Stimulated activated CD8-positive, alpha-beta memory T cell treated with anti-CD3 and anti-CD28 coated beads, Interleukin-15, amount 100 ng/mL, for 48 hours (primary cell): ENCODE results near the gene ZNF45.
"Not testable (repeated sequence)": the region's sequence is repeated elsewhere in the genome, so short reads cannot be mapped to it uniquely, and the experiment has no call there.

Experiments
- DNase-seq, 2 donors: peaks; one replicate each; pipeline ENCODE4 v3.0.0-alpha.2; 2020; ENCODE audit warnings: low read depth in 2 of 2

ZNF45 gene

GRCh38 chr19:43934985-43935708, at the start of gene ZNF45:
Gene ZNF45, minus strand, starts transcription at chr19:43935282. Its CDS starts 13,097 bp downstream, at chr19:43922185.
- DNase-seq, result peak; percentile 81 to 84

- DNase-seq, result no peak
These were observed 49.6 kb upstream of the ZNF45 start for GRCh38 chr19:43984687-43985000.

DNA sequence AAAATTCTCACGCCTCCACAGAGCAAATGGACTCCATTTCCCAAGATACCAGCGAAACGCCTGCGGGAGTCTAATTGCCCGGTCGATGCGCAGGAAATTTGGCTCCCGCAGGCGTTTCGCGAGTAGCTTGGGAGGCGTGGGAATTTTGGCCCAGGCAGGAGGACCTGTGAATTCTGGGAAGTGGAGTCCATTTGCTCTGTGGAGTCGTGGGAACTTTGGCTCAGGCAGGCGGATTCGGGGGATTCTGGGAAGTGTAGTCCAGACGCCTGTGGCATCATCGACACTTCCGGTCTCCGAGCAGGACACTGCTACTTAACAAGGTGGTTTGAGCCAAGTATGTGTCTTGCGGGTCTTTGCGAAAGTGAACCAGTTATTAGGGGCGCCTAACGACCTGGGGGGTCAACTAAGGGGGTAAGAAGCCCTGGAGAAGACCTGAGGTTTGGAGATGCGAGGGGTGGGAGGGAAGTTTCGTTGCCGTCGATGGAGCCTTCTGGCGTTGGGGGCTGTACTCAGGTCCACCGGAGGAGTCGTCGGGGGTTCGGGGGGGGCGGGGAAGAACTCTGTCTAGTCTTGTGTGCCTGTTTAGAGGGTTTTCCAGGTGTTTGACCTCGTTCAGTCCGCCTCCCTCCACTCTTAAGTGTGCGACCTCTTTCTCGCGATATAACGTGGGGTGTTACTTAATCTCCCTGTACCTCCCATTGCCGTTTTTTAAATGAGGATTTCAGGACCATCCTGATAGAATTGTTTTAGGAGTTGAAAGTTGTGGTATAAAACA, 49.0 kb upstream of the ZNF45 start, which contains the start of gene ZNF155:
Gene ZNF155 (plus strand): TSS at position 277 of the 775 bp plus-strand sequence. CDS start 4,356 bp downstream, outside the sequence.
- peak; percentile 57 to 61 for DNase-seq

DNA sequence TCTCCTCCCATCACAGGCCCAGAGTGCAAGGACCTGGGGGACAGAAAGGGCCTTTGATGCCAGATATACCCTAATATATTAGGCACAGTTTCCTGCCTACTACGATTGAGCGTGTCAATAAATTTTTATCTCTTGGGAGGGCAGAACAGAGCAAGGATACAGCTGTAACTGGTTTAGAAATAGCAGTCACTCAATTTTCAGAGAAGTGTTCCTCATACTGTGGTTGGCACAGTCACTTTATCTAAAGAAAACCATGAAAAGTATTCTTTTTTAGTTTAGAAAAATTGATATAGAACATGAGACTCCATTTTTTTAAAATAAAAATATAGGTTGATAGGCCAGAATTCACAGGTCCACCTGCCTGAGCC, 48.4 kb upstream of the ZNF45 start:
- no peak for DNase-seq

DNA sequence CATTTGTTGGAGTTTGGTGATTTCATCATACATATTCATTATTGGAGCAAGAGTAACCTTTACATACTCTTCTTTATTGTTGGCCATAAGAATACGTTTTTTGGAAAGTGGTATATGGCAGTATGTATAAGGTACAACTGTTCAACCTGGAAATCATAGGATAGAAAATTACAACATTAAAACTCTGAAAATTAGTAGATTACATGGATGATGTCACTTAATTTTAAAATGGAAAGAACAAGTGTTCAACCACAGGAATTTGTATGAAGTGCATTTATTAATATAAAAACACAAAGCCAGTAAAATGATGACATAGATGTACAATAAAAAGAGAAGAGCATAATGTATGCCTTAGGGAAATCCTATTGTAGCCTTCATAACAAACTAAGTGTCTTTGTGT, 41.6 kb upstream of the ZNF45 start:
- DNase-seq, result no peak

- no peak for DNase-seq
These were observed 31.1 kb upstream of the ZNF45 start for GRCh38 chr19:43966079-43966694.

GRCh38 chr19:43960411-43960810, 25.3 kb upstream of the ZNF45 start:
- DNase-seq, result no peak

- no peak for DNase-seq
These were observed 22.8 kb upstream of the ZNF45 start for GRCh38 chr19:43957891-43958290.

DNA sequence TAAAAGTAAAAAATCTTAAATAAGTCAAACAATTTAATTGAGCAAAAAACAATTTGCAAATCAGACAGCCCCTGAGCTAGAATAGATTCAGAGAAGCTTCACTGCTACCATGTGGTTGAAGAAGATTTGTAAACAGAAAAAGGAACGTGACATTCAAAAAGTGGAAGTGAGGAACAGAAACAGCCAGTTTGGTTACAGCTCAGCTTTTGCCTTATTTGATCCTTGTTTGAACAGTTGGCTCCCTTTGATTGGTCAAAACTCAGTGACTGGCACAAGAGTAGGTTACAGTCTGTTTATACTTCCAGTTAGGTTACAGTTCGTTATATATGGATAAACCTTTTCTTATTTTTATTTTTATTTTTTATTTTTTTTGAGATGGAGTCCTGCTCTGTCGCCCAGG, 21.7 kb upstream of the ZNF45 start:
- no peak for DNase-seq

- DNase-seq, result peak; percentile 39 to 52
These were observed 16.0 kb upstream of the ZNF45 start, which contains the start of gene ZNF221 for GRCh38 chr19:43950834-43951645. Gene ZNF221, plus strand, starts transcription at chr19:43951228. Its CDS starts 11,499 bp downstream, at chr19:43962727.

GRCh38 chr19:43949803-43950202, 14.7 kb upstream of the ZNF45 start:
- DNase-seq, result not testable (repeated sequence)

GRCh38 chr19:43947412-43947811, 12.3 kb upstream of the ZNF45 start:
- not testable (repeated sequence) for DNase-seq

- no peak for DNase-seq
These were observed 6.1 kb upstream of the ZNF45 start for GRCh38 chr19:43941209-43941608.

DNA sequence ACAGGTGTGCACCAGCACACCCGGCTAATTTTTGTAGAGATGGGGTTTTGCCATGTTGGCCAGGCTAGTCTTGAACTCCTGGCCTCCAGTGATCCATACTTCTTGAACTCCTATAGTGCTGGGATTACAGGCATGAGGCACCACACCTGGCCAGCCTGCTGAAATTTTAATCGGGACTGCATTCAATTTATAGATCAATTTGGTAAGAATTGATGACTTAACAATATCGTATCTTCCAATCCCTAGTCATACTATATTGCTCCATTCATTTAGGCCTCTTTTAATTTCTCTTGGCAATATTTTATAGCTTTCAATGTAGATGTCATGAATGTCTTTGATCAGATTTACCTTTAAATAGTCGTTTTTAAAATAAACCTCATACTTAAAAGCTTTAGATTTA, 5.6 kb upstream of the ZNF45 start:
- DNase-seq, result no peak

GRCh38 chr19:43939557-43940260, 4.6 kb upstream of the ZNF45 start:
- no peak for DNase-seq

- DNase-seq, result no peak
These were observed 1.1 kb upstream of the ZNF45 start for GRCh38 chr19:43936188-43936587.

DNA sequence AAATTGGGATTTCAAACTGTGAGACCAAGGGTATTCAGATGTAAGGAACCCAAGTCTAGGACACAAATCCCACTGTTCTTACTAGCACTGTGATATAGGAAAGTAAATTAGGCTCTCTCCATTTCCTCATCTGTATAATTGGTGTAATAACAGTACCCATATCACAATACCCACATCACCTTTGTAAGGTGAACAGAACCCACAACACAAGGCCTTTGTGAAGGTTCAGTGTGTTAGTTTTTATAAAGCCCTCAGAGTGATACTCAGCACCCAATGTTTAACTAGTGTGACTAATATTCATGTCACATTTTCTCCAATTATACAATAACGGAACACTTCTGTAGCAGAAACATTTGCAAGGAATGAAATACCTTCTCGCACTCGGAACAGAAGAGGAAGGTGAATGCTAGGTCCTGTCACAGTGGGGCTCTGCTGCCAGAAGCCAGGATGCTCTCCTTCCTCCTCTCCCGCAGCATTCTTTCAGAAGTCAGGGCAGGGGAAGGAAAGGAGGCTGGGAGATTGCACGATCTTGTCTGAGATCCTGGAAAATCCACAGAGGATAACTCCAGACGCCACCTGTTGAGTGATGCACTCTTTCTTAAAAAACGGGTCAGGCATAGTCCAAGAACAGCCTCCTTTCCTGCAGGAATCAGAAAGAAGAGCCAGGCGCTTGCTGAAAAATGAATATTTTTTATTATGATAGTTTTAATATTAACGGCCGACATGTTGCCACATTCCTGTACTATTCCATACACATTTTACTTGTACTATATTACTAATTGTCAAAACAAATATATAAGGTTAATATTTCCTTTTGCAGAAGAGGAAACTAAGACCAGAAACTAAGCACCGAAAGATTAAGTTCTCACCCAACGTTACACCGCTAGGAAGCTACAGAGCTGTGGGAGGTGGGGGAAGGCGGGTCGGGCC, 762 bp downstream of the ZNF45 start:
- no peak for DNase-seq

DNA sequence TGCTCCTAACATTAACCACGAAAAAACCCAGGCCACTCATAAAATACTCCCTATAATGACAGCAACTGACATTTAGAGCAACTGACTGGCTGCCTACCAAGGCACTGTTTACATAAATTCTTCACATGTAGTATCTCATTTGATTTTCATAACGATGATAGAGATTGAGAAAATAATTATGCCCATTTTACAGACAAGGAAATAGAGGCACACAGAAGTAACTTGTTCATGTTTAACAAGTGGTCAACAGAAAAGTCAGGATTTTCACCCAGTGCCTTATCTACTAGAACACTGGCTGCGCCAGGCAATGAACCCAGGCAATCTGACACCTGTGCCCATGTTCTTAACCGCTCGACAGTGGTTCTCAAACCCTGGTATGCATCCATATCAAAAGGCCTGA, 6.3 kb downstream of the ZNF45 start:
- DNase-seq, result no peak

GRCh38 chr19:43923875-43924274, 11.2 kb downstream of the ZNF45 start:
- DNase-seq, result no peak

DNA sequence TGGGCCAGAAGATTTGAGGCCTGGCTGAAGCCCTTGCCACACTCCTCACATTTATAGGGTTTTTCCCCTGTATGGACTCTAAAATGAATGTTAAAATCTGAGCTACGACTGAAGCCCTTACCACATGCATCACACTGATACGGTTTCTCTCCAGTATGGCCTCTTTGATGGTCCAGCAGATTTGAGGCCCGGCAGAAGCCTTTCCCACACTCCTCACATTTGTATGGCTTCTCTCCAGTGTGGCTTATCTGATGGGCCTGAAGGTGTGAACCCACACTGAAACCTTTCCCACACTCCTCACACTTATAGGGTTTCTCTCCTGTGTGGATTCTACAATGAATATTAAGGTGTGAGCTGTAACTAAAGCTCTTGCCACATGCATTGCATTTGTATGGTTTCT, 21.0 kb downstream of the ZNF45 start:
- no peak for DNase-seq
